ENCODE measurements around the gene MSI2. TPM values are rescaled to one million over a fixed set of nuclear protein-coding genes. Genes with fewer than 3 reads are reported as not detected.

MSI2 gene
- total RNA-seq, 1 donor from 2014 or later, result 23.1 TPM

DNA sequence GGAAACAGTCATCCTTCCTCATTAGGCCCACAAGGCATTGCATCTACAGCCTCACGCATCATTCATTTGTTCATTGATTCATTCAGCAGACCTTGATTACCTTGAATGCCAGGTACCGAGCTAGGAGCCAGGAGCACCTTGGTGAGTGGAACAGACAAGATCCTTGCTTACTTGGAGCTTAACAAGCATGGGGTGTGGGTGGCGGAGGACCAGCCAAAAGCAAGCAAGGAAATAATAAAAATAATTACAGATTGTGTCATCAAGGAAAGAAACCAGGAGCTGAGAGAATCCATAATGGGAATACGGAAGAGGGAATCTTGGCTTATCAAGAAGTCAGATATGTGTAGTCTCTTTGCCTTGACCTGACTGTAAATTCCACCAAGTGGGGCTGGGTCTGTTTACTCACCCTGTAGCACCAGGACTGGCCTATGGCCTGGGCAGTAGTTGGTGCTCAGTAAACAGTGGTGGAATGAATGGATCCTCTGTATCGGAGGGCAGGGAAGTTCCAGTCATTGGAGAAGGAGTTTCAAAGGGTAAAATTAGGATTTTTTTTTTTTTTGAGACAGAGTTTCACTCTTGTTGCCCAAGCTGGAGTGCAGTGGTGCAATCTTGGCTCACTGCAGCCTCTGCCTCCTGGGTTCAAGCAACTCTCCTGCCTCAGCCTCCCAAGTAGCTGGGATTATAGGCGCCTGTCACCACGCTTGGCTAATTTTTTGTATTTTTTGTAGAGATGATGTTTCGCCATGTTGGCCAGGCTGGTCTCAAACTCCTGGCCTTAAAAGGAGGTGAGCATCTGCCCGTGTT is 157.7 kb downstream of the MSI2 start:
- Mint-ChIP-seq H3K4me3 (ENCODE audit: unreplicated experiment) (no peak overlapping the region), H3K27ac (ENCODE audit: unreplicated experiment) (no peak overlapping the region), H3K9me3 (ENCODE audit: low read depth) (peaks cover 2% of the 10 kb centered on the region), H3K27me3 (ENCODE audit: low read depth) (no peaks in the 10 kb centered on the region), H3K4me1 (ENCODE audit: low read depth) (peaks cover 6% of the 10 kb centered on the region), H3K36me3 (ENCODE audit: low read depth) (peaks cover 2% of the 10 kb centered on the region)
- no peak for DNase-seq (ENCODE audit: low spot score)
- TF ChIP-seq, protein P1, sequence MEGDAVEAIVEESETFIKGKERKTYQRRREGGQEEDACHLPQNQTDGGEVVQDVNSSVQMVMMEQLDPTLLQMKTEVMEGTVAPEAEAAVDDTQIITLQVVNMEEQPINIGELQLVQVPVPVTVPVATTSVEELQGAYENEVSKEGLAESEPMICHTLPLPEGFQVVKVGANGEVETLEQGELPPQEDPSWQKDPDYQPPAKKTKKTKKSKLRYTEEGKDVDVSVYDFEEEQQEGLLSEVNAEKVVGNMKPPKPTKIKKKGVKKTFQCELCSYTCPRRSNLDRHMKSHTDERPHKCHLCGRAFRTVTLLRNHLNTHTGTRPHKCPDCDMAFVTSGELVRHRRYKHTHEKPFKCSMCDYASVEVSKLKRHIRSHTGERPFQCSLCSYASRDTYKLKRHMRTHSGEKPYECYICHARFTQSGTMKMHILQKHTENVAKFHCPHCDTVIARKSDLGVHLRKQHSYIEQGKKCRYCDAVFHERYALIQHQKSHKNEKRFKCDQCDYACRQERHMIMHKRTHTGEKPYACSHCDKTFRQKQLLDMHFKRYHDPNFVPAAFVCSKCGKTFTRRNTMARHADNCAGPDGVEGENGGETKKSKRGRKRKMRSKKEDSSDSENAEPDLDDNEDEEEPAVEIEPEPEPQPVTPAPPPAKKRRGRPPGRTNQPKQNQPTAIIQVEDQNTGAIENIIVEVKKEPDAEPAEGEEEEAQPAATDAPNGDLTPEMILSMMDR (IDR thresholded peaks at IDR 0.05), result no peak

DNA sequence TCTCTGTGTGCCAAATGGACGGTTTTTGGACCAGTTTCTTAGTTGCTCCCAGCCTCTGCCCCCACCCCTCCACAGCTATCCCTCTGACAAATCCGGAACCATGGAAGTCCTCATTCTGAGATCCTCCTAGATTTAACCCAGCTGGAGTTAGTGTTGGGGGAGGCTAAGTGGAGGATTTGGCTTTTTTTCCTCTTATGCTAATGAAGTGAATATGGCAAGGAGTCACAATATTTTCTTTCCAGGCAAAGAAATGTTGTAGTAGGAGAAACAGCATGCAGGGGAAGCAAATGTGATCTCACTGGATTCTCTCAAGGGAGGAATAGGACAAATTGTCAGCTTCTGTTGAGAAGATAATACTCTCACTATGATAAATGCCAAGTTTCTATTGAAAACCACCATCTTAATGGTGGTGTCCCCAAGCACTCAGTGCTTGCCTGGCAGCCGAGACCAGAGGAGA is 159.5 kb downstream of the MSI2 start:
- no peak for DNase-seq (ENCODE audit: low spot score)
- TF ChIP-seq, protein P1 (IDR thresholded peaks at IDR 0.05), result no peak
- no peak overlapping the region for H3K27ac Mint-ChIP-seq (ENCODE audit: unreplicated experiment)
- peaks cover 2% of the 10 kb centered on the region for H3K9me3 Mint-ChIP-seq (ENCODE audit: low read depth)
- H3K4me1 Mint-ChIP-seq (ENCODE audit: low read depth), result peaks cover 6% of the 10 kb centered on the region
- peaks cover 4% of the 10 kb centered on the region for H3K36me3 Mint-ChIP-seq (ENCODE audit: low read depth)
- no peaks in the 10 kb centered on the region for H3K27me3 Mint-ChIP-seq (ENCODE audit: low read depth)
- no peak overlapping the region for H3K4me3 Mint-ChIP-seq (ENCODE audit: unreplicated experiment)

DNA sequence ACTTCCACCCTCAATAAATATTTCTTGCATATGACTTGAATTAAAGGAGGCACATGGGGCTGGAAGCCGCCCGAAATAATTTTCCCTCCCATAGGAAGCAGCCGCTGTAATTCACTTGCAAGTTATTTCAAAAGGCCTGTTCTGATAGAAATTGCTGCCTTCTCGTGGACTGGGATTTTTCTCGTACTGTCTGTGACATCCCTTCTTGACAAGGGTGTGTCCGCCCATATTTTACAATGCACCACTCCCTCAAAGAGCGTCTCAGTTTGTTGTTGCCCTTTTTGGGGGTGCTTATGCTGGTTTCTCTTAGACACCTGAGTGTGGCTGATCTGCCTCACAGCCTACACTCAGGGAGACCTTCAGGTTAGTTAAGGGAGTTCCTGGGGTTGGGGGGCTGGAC is 160.0 kb downstream of the MSI2 start:
- TF ChIP-seq, protein P1 (IDR thresholded peaks at IDR 0.05), result no peak
- Mint-ChIP-seq H3K4me3 (ENCODE audit: unreplicated experiment) (no peak overlapping the region), H3K27me3 (ENCODE audit: low read depth) (no peaks in the 10 kb centered on the region), H3K4me1 (ENCODE audit: low read depth) (peaks cover 6% of the 10 kb centered on the region), H3K36me3 (ENCODE audit: low read depth) (peaks cover 4% of the 10 kb centered on the region), H3K27ac (ENCODE audit: unreplicated experiment) (no peak overlapping the region), H3K9me3 (ENCODE audit: low read depth) (peaks cover 2% of the 10 kb centered on the region)
- no peak for DNase-seq (ENCODE audit: low spot score)

DNA sequence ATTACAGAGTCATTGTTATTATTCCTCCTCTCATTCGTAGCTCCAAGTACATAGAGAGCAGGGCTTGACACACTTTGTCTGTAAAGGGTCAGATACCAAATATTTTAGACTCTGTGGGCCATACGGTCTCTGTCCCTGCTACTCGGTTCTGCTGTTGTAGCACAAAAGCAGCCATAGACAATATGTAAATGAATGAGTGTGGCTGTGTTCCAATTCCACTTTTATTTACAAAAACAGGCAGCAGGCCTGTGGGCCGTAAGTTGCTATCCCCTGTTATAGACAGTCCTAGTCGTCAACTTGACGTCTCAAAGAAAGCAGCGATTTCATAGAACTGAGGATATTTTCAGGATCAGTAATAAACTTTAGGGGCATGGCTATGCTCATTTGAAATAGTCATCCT is 161.6 kb downstream of the MSI2 start:
- Mint-ChIP-seq H3K27me3 (ENCODE audit: low read depth) (no peaks in the 10 kb centered on the region), H3K36me3 (ENCODE audit: low read depth) (peaks cover 4% of the 10 kb centered on the region), H3K9me3 (ENCODE audit: low read depth) (peaks cover 2% of the 10 kb centered on the region), H3K4me1 (ENCODE audit: low read depth) (peaks cover 13% of the 10 kb centered on the region), H3K4me3 (ENCODE audit: unreplicated experiment) (no peak overlapping the region), H3K27ac (ENCODE audit: unreplicated experiment) (no peak overlapping the region)
- no peak for DNase-seq (ENCODE audit: low spot score)
- TF ChIP-seq, protein P1 (IDR thresholded peaks at IDR 0.05), result no peak

DNA sequence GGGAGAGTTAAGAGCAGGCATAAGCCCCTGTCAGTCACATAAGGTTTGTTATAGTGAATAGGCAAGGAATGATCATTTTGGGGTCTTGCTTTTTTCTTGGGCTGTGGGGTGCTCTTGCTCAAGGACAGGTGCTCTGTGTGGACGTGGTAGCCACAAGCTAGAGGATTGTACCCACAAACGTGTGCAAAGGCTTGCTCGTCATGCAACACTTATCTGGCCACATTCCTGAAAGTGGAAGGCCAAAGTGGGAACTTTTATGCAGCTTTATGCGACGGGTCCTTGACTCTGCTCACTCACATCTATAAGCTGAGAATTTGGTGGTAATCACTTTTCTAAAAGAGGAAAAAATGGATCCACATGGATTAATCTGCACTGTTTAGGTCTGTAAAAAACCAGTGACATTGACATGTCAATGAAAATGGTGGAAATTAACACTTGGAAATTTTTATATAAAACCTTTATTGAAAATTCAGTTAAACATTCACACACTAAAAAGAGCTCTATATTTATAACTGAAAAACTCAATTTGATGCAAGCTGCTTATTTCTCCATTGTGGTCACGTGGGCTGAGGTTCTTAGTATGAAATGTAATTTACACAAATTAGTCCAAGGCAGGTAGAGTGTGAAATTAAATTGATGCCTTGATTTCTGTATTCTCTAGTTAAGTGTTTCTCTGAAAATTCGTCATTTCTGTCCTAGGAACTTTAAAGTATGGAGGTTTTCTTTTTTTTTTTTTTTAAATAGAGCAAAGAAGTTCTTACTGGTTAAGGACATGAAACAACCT is 162.3 kb downstream of the MSI2 start:
- TF ChIP-seq, protein P1 (IDR thresholded peaks at IDR 0.05), result no peak
- Mint-ChIP-seq H3K27ac (ENCODE audit: unreplicated experiment) (no peak overlapping the region), H3K36me3 (ENCODE audit: low read depth) (peaks cover 4% of the 10 kb centered on the region), H3K4me3 (ENCODE audit: unreplicated experiment) (no peak overlapping the region), H3K27me3 (ENCODE audit: low read depth) (no peaks in the 10 kb centered on the region), H3K4me1 (ENCODE audit: low read depth) (peaks cover 20% of the 10 kb centered on the region), H3K9me3 (ENCODE audit: low read depth) (peaks cover 2% of the 10 kb centered on the region)
- DNase-seq (ENCODE audit: low spot score), result no peak

Data from chondrocyte (in vitro differentiated cells).